ENCODE measurements around the gene SNAI1.
"Not testable (repeated sequence)": the region's sequence is repeated elsewhere in the genome, so short reads cannot be mapped to it uniquely, and the experiment has no call there.

SNAI1 gene

GRCh38 chr20:49987015-49987867 is 4.5 kb downstream of the SNAI1 start:
- no peak for DNase-seq

GRCh38 chr20:49987868-49988690 is 5.3 kb downstream of the SNAI1 start:
- no peak for DNase-seq

DNA sequence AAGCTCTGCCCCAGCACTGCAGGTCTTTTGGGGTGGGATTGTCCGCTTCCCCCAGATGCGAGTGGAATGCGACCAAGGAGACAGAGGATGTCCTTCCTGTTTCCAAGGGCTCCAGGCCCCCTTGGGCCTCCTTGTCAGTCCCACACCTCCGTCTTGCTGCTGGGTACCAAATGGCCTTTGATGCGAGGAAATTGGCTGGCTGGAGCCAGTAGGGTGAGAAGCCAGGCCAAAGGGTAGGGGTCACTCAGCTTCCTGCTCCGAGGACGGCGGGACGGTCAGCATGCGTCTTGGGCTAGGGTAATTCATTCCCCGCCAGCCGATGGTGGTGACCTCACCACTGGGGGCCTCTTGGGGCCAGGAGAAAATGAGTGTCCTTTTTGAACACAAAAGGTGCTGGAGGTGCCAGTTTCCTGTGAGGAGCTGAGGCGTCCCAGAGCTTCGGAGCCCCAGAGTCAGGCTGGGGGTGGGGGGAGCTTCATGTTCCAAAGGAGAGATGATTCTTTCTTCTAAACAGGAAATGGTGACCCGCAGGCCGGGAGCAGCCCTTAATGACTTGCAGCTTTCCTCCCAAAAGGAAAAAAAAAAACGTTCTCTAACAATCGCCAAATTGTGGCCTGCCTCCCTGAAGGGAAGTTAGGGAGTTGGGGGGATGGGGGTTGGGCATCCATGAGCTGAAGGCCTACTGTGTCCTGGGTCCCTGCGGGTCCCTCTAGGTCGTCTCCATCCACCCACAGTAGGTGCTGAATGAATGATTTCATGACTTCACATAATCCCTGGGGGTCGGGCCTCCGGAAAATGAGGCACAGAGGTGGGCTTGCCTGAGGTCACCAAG is 6.7 kb downstream of the SNAI1 start:
- DNase-seq: no peak

DNA sequence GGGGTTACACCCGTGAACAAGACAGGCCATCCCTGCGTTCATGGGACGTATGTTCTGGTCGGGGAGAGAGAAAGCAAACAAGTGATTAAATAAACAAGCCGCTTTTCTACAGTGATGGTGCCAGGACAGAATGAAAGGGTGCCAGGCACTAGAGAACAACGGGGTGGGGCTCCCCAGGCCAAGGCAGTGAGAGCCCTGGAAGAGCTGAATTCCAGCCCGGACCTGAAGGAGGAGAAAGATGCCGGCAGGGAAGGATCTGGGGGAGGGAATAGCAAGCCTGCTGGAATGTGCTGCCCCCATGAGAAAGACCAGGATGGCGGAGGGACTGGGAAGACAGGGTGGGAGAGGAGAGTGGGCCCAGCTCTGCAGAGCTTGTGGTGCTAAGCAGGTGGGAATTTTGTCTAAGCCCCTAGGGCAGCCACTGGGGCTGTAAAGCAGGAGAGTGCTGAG is 7.5 kb downstream of the SNAI1 start:
- DNase-seq: no peak

GRCh38 chr20:49993301-49993751 is 10.5 kb downstream of the SNAI1 start:
- no peak for DNase-seq

DNA sequence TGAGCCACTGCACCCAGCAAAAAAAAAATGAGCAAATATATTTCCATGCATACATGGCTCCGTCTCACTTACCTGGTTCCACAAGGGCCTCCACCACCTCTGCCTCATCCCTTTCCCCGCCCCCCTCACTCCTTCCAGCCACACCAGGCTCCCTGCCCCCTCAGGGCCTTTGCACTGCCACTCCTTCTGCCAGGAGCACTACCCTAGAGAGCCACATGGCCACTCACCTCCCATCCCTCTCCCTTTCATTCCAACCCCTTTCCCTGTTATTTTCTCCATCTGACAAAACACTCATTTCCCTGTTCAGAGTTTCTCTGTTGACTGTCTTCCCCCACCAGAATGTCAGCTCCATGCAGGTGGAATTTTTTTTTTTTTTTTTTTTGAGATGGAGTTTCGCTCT is 12.8 kb downstream of the SNAI1 start:
- no peak for DNase-seq

GRCh38 chr20:49998478-49999188 is 15.9 kb downstream of the SNAI1 start:
- not testable (repeated sequence) for DNase-seq

DNA sequence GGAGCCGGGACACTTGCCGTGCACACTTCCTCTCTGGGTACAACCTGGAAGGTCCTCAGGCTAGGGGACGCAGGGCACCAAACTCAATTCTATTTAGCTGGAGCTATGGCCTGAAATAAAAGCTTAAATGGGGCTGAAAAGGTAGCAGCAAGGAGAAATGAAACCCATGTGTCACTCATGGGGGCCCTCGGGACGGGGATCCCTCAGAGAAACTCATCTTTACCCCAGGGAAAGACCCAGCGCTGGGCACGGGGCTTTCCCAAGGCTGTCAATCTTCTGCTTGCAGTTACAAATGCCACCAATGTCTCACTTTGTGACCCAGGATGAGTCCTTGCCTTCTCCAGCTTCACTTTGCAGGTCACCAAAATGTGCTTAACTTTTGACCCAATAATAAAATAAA is 16.5 kb downstream of the SNAI1 start:
- no peak for DNase-seq

GRCh38 chr20:50000548-50001222 is 17.9 kb downstream of the SNAI1 start:
- not testable (repeated sequence) for DNase-seq

- no peak for DNase-seq
Observed at GRCh38 chr20:50001784-50002311, 19.1 kb downstream of the SNAI1 start.

DNA sequence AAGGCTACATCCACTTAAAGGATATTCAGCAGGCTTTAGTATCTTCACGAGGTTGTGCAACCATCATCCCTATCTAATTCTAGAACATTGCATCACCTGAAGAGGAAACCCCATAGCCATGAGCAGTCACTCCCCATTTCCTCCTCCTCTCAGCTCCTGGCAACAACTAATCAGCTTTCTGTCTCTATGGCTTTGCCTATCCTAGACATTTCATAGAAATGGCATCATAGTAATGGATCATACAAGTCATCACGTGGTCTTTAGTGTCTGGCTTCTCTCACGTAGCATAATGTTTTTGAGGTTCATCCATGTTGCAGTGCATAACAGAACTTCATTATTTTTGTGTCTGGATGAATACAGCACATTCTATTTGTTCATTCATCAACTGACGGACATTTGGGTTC is 20.5 kb downstream of the SNAI1 start:
- DNase-seq: no peak

DNA sequence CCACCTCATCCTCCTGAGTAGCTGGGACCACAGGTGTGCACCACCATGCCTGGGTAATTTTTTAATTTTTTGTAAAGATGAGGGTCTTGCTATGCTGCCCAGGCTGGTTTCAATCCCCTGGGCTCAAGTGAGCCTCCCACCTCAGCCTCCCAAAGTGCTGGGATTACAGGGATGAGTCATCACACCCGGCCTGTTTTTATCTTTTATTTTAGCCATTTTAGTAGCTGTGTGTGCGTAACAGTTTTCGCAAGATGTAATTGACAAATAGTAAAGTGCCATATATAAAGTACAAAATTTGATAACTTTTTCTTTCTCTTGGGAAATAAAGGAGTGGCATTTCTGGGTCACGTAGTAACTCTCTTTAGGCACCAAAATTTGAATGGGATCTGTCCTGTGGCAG is 21.4 kb downstream of the SNAI1 start:
- no peak for DNase-seq

- DNase-seq: no peak
Observed at GRCh38 chr20:50005471-50005981, 22.7 kb downstream of the SNAI1 start.

GRCh38 chr20:50007369-50007768 is 24.6 kb downstream of the SNAI1 start:
- no peak for DNase-seq

- no peak for DNase-seq
Observed at GRCh38 chr20:50008007-50008406, 25.2 kb downstream of the SNAI1 start.

- DNase-seq: no peak
Observed at GRCh38 chr20:50009521-50010454, 27.0 kb downstream of the SNAI1 start.

DNA sequence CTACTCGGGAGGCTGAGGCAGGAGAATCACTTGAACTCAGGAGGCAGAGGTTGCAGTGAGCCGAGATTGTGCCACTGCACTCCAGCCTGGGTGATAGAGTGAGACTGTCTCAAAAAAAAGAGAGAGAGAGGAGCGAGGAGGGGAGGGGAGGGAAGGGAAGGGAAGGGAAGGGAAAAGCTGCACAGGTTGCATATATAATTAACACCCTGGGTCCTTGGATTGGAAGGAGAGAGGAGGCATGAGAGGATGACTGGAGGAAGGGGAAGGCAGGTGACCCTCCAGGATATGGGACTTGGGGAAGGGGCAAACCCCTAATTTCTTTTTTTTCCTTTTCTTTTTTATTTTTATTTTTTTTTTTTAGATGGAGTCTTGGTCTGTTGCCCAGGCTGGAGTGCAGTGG is 28.8 kb downstream of the SNAI1 start:
- DNase-seq: not testable (repeated sequence)

- DNase-seq: no peak
Observed at GRCh38 chr20:50012282-50013263, 29.8 kb downstream of the SNAI1 start.

GRCh38 chr20:50013976-50014375 is 31.2 kb downstream of the SNAI1 start:
- DNase-seq: no peak
